GM23338 (cell line): ENCODE data around the gene TTC9C.

Source experiments
- EZH2 ChIP-seq: fragments of 200-600 bp; sonication (generic); IDR thresholded peaks from one replicate; pipeline ENCODE4 v1.8.0; 2017; ENCODE audit warnings: antibody characterized with exemption, mild to moderate bottlenecking, low read depth; ENCODE audit not compliant: unreplicated experiment
- EZH2phosphoT487 ChIP-seq: fragments of 200-600 bp; sonication (generic); IDR thresholded peaks from one replicate; pipeline ENCODE4 v1.8.1; 2018; ENCODE audit warnings: antibody characterized with exemption; ENCODE audit not compliant: unreplicated experiment
- NANOG ChIP-seq: IDR thresholded peaks from 2 replicates; pipeline ENCODE4 v1.6.1; 2016; ENCODE audit warnings: antibody characterized with exemption, borderline replicate concordance
- POLR2AphosphoS5 ChIP-seq: IDR thresholded peaks from 2 replicates; pipeline ENCODE4 v1.6.1; 2016; ENCODE audit warnings: antibody characterized with exemption, low read depth
- REST ChIP-seq: IDR thresholded peaks from one replicate; pipeline ENCODE4 v1.6.1; 2018; ENCODE audit warnings: antibody characterized with exemption; ENCODE audit not compliant: unreplicated experiment
- STAT1 ChIP-seq: IDR thresholded peaks from one replicate; pipeline ENCODE4 v1.6.1; 2016; ENCODE audit warnings: antibody characterized with exemption; ENCODE audit not compliant: unreplicated experiment
- ZNF114 ChIP-seq: fragments of 250-450 bp; sonication (Bioruptor Pico); IDR thresholded peaks from 2 replicates; pipeline ENCODE4 v1.5.0; 2020; ENCODE audit warnings: mild to moderate bottlenecking, moderate library complexity
- TF ChIP-seq, protein P1 (sequence below), 2 experiments: fragments of 200-600 bp in 1 of 2; sonication (generic) in 1 of 2; conservative IDR thresholded peaks; 2 replicates each; pipeline versions ENCODE4 v1.5.1 to v1.6.1; 2016 to 2017; ENCODE audit warnings: antibody characterized with exemption in 2 of 2, low read depth in 2 of 2, mild to moderate bottlenecking in 2 of 2, moderate library complexity in 1 of 2

GRCh38 chr11:62755086-62755615 is 26.9 kb downstream of the TTC9C start:
- TF ChIP-seq STAT1 (no peak), EZH2phosphoT487 (no peak), ZNF114 (CRISPR knock-in tag) (no peak), POLR2AphosphoS5 (no peak), REST (no peak), EZH2 (no peak), NANOG (no peak)
- TF ChIP-seq, protein P1, sequence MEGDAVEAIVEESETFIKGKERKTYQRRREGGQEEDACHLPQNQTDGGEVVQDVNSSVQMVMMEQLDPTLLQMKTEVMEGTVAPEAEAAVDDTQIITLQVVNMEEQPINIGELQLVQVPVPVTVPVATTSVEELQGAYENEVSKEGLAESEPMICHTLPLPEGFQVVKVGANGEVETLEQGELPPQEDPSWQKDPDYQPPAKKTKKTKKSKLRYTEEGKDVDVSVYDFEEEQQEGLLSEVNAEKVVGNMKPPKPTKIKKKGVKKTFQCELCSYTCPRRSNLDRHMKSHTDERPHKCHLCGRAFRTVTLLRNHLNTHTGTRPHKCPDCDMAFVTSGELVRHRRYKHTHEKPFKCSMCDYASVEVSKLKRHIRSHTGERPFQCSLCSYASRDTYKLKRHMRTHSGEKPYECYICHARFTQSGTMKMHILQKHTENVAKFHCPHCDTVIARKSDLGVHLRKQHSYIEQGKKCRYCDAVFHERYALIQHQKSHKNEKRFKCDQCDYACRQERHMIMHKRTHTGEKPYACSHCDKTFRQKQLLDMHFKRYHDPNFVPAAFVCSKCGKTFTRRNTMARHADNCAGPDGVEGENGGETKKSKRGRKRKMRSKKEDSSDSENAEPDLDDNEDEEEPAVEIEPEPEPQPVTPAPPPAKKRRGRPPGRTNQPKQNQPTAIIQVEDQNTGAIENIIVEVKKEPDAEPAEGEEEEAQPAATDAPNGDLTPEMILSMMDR (conservative IDR thresholded peaks at IDR 0.05; ENCODE audit: low read depth in 2 of 2), result no peak
